Measurements from ENCODE around the gene DOK7. TPM values are rescaled to one million over a fixed set of nuclear protein-coding genes. Genes with fewer than 3 reads are reported as not detected.
"Not testable (repeated sequence)": the region's sequence is repeated elsewhere in the genome, so short reads cannot be mapped to it uniquely, and the experiment has no call there.

DOK7 gene
- total RNA-seq, 1 experiment from 2014 or later: not detected

DNA sequence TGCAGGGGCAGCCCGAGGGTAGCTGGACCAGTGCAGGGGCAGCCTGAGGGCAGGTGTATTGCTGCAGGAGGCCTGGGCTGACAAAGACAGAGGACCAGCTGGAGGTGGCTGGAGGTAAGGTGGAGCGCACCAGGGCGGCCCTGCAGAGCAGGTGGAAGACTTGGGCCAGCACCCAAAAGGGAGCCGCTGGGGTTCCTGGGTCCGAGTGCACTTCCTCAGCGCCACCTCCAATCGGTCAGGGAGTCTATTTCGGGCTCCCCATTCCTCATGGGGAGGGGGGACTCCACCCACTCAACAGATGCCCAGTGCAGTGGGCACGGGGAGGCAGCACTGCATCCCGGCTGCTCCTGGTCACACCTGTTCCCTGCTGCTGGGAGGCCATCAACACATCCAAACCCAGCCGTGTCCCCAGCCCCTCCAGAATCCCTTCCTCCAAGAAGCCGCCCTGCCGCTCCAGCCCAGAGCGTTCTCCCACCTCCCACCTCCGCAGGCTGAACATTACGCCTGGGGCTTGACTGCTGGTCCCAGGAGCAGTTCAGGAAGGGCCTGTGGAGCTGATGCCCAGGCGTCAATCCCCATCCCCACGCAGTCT lies 67.7 kb downstream of the DOK7 start:
- DNase-seq (ENCODE audit: low read depth): no peak

DNA sequence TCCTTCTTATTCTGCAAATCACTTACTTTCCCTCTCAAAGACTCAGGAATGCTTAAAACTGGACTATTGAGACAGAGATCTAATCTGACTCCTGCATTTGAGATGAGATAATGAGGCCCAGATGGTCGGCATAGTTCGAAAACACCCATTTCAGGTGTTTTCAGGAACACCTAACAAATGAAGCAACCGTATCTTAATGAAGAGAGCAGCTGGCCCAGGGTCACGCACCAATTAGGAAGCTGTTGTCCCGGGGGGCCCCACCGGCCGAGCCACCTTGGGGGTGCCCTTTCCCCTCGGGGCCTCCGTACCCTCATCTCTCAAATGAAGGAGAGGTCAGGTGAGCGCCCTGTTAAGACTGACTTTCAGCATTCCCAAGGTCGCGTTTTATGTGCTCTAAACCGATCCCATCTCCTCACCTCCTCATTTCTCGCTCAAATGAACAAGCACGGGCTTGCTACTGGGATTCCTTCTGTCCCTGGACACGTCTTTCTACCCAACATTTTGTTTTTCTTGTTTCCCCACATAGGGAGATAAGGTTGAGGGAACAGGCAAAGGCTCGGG lies 68.3 kb downstream of the DOK7 start:
- DNase-seq (ENCODE audit: low read depth): no peak

DNA sequence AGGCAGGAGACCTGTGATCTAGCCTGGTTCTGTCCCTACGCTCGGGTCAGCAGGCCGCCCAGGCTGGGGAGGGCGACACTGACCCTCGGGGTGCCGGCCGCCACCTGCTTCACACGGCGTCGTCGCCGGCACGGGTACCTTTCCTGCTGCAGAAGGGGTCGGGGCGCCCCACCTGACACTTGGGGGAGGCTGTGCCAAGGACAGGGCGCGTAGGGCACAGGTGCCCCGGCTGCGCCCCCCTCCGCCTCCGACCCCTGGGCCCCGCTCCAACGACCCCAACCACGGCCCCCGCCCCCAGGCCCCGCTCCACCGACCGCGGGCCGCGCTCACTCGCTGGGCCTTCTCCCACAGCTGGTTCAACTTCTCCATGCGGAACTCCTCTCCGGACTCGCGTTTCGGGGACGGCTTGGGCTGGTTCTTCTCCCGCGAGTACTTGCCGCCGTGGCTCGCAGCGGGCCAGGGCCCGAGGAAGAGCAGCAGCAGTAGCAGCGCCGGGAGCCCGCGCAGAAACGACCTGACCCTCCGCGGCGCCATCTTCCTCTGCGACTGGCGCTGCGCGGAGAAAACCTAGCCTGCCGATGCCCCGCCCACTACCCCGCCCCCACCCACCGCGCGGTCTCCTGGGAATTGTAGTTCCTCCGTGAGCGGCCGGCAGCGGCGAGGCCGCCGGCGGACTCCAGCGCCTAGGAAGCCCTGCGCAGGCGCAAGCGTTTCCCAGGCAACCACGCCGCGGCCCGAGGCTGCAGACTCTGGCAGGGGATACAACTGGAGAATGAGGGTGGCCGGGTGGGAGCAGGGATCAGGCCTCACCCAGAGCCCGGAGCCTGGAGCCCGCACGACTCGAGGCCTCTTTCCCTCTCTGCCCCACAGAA lies 69.0 kb downstream of the DOK7 start, which contains the start of gene LRPAP1:
Gene LRPAP1, minus strand, starts transcription at position 544 of the 872 bp plus-strand sequence. Its CDS starts 10 bp downstream, at position 534.
- peak; percentile 74 for DNase-seq (ENCODE audit: low read depth)

DNA sequence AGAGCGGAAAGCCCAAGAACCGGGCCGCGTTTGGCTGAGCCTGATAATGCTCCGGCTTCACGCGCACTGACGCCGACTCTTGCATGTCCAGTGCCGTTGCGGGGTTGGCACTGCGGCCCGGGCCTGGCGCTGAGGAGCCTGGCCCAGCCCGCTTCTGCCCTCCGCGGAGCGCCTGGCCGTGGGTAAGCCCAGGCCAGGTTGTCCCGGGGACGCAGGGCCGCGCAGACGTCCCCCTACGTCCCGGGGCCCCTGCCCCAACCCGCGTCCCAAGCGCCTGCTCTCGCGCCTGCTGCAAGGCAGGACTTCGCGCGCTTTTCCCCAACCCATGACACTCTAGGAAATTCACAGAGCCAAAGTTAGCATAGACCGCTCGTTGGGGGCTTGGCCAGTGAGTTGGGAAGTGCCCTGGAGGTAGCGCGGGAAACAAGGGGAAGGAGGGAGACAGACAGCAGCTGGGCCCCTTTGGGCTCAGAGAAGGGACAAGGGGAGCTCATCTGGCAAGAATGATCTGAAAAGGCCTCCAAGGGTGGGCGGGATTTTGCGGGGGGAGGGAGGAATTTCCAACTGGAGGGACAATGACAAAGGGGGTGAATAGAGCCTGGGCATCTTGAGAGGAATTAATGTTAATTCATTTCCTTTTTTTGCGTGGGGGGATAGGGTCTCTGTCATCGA lies 69.8 kb downstream of the DOK7 start:
- DNase-seq (ENCODE audit: low read depth): no peak

DNA sequence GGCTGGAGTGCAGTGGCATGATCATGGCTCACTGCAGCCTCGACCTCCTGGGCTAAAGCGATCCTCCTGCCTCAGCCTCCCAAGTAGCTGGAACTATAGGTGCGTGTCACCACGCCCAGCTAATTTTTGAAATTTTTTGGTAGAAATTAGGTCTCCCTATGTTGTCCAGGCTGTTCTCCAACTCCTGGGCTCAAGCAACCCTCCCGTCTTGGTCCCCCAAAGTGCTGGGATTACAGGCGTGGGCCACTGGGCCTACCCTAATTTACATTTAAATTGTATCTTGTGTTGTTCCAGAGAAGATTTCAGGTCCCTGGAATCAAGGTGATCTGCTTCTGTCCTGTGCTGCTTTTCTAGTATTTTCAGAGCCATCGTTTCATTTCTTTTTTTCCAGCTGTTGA lies 70.3 kb downstream of the DOK7 start:
- DNase-seq (ENCODE audit: low read depth): no peak

DNA sequence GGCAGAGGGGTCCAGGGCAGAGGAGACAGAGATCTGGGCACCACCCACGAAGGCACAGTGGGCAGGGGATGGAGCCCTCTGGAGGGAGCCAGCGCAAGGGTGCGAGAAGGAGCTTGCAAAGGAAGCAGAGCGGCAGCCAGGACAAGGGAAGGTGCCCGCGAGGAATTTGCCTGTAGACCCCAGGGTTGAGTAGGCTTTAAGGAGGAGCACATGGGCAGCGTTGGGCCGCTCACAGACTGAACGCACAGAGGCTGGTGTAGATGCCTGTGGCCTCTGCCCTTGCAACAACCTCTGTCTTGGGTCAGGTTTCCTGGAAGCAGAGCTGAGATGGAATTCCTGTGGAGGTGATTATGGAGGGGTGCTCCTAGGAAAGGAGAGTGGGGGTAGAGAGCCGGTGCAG lies 72.7 kb downstream of the DOK7 start:
- not testable (repeated sequence) for DNase-seq (ENCODE audit: low read depth)

DNA sequence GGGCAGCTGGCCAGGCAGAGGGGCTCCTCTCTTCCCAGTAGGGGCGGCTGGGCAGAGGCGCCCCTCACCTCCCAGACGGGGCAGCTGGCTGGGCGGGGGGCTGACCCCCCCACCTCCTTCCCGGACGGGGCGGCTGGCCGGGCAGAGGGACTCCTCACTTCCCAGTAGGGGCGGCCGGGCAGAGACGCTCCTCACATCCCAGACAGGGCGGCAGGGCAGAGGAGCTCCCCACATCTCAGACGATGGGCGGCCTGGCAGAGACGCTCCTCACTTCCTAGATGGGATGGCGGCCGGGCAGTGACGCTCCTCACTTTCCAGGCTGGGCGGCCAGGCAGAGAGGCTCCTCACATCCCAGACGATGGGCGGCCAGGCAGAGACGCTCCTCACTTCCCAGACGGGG lies 75.8 kb downstream of the DOK7 start:
- DNase-seq (ENCODE audit: low read depth): not testable (repeated sequence)

DNA sequence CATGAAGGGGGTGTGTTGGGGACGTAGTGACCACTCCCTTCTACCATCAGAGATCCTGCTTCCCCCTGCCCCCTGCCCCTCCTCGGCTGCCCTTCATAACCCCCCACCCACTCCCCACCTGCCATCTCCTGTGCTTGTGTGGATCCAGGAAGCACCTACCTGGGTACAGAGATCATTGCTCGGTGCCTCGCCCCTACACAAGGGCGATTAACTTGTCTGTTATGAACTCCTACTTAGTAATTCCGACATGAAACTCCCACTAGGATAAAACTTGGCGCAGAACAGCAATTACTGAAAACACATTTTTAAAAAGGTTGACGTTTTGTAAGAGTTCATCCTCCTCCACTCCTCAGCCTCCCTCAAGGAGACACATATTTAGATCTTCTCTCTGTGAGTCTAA lies 80.3 kb downstream of the DOK7 start:
- not testable (repeated sequence) for DNase-seq (ENCODE audit: low read depth)

Other genes starting within 250 kb of the DOK7 start
- not detected in 2 replicates for gene MSANTD1, start 214.1 kb upstream of the DOK7 start, total RNA-seq (2014; rRNA removed; shearing (Covaris generic))
- gene RGS12, start 170.3 kb upstream of the DOK7 start, total RNA-seq (2014; rRNA removed; shearing (Covaris generic)): 10.3 and 21.3 TPM in 2 replicates
- gene HGFAC, start 21.3 kb upstream of the DOK7 start, total RNA-seq (2014; rRNA removed; shearing (Covaris generic)): not detected in 2 replicates
- 160 and 256 TPM in 2 replicates for gene LRPAP1, start 69.1 kb downstream of the DOK7 start, total RNA-seq (2014; rRNA removed; shearing (Covaris generic))

Measured in HT1080 (cell line).